ACC112 (cell line): Measurements from ENCODE around the gene SH3TC1.

Experiments
- H2AFZ ChIP-seq: fragments of 200-600 bp; sonication (generic); one replicate; pipeline ENCODE4 v1.6.0; 2017; ENCODE audit warnings: antibody characterized with exemption, low read length; ENCODE audit not compliant: unreplicated experiment
- H3K27ac ChIP-seq: fragments of 200-600 bp; sonication (generic); 2 replicates; pipeline ENCODE4 v1.5.1; 2014; ENCODE audit warnings: low read depth, mild to moderate bottlenecking, antibody characterized with exemption, low read length, moderate library complexity
- H3K27me3 ChIP-seq: fragments of 200-600 bp; sonication (generic); 2 replicates; pipeline ENCODE4 v1.6.1; 2014; ENCODE audit warnings: mild to moderate bottlenecking, antibody characterized with exemption, low read length, moderate library complexity, mixed read lengths; ENCODE audit not compliant: insufficient read depth
- H3K36me3 ChIP-seq: fragments of 200-600 bp; sonication (generic); 2 replicates; pipeline ENCODE4 v1.6.1; 2016; ENCODE audit warnings: mild to moderate bottlenecking, antibody characterized with exemption, low read length, moderate library complexity, mixed read lengths; ENCODE audit not compliant: insufficient read depth
- H3K4me1 ChIP-seq: fragments of 200-600 bp; sonication (generic); one replicate; pipeline ENCODE4 v1.6.1; 2016; ENCODE audit warnings: low read length, mixed read lengths; ENCODE audit not compliant: insufficient read depth, unreplicated experiment, control insufficient read depth
- H3K4me3 ChIP-seq: fragments of 200-600 bp; sonication (generic); 2 replicates; pipeline ENCODE4 v1.5.1; 2014; ENCODE audit warnings: mild to moderate bottlenecking, low read depth, low read length
- H3K79me2 ChIP-seq: fragments of 200-600 bp; sonication (generic); one replicate; pipeline ENCODE4 v1.6.0; 2016; ENCODE audit warnings: low read length; ENCODE audit not compliant: control insufficient read depth, unreplicated experiment, insufficient read depth

Gene SH3TC1

DNA sequence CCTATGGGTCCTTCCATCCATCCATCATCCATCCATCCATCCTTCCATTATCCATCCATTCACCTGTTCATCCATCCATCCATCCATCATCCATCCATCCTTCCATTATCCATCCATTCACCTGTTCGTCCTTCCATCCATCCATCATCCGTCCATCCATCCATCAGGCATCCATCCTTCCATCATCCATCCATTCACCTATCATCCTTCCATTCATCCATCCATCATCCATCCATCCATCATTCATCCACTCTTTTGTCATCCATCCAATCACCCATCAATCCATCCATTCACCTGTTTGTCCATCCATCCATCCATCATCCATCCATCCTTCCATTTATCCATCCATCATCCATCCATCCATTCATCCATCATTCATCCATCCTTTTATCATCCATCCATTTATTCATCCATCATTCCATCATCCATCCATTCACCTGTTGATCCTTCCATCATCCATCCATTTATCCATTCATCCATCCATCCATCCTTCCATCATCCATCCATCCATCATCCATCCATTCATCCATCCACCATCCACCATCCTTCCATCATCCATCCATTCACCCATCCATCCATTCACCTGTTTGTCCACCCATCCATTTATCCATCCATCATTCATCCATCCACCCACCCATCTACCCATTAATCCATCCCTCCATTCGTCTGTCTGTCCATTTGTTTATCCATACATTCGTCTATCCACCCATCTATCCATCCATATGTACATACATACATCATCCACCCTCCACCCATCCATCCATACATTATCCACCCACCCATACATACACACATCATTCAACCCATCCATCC lies 34.8 kb downstream of the SH3TC1 start:
- Histone ChIP-seq H3K27me3 (no peaks in the 10 kb centered on the region), H3K4me3 (no peak overlapping the region), H2AFZ (no peak overlapping the region), H3K79me2 (no peaks in the 10 kb centered on the region), H3K36me3 (no peaks in the 10 kb centered on the region), H3K4me1 (peaks cover 1% of the 10 kb centered on the region), H3K27ac (no peak overlapping the region)

DNA sequence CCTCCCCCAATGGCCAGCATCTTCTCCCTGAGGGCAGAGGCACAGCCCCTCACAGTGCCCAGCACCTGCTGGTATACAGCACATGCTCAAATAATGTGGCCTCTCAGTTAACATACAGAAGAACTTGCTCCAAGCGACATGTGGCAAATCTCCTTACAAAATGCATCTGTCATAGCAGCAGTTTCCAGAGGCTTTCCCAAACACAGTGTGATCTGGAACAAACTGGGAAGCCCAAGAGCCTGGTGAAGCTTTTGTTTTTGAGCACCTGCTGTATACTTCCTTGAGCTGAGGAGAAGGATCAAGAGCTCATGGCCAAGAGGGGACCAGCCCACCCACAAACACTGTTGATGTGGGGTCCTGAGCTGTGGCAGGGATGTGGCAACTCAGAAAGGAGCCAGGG lies 35.6 kb downstream of the SH3TC1 start:
- H3K4me1 ChIP-seq: no peaks in the 10 kb centered on the region
- H2AFZ ChIP-seq: no peak overlapping the region
- no peaks in the 10 kb centered on the region for H3K36me3 ChIP-seq
- H3K27me3 ChIP-seq: no peaks in the 10 kb centered on the region
- no peak overlapping the region for H3K27ac ChIP-seq
- H3K4me3 ChIP-seq: no peak overlapping the region
- no peaks in the 10 kb centered on the region for H3K79me2 ChIP-seq

DNA sequence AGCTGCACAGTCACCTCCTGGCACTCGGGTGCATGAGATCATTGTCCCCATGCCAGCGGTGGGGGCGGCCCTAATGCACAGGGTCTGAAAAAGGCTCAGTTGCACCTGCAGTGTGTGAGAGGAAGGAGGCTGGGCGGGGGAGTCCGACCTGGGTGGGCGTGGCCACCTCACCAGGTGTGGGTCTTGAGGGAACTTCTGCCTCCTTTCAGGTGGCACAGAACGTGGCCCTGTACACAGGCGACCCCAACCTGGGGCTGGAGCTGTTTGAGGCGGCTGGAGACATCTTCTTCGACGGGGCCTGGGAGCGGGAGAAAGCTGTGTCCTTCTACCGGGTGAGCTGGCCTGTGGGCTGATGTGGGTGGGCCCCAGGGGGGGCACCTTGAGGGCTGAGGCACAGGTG lies 36.1 kb downstream of the SH3TC1 start:
- no peaks in the 10 kb centered on the region for H3K79me2 ChIP-seq
- no peaks in the 10 kb centered on the region for H3K27me3 ChIP-seq
- no peaks in the 10 kb centered on the region for H3K4me1 ChIP-seq
- no peak overlapping the region for H2AFZ ChIP-seq
- H3K4me3 ChIP-seq: no peak overlapping the region
- H3K36me3 ChIP-seq: no peaks in the 10 kb centered on the region
- no peak overlapping the region for H3K27ac ChIP-seq

DNA sequence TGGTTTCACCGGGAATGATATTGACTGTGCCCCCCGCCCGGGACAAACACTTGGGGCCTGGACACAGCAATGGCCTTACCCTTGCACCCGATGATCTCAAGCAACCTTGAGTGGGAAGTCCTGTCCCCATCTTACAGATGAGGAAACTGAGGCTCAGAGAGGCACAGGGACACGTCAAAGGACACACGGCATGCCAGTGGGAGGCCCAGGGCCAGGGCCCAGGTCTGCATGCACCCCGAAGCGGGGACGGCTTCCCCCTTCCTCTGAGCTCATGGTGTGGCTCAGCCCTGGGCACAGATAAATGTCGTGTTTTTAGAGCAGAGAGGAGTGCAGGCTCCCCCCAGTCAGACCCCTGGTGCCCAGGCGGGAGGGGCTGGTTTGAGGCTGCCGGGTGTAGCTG lies 36.6 kb downstream of the SH3TC1 start:
- H2AFZ ChIP-seq: no peak overlapping the region
- no peak overlapping the region for H3K27ac ChIP-seq
- H3K36me3 ChIP-seq: no peaks in the 10 kb centered on the region

DNA sequence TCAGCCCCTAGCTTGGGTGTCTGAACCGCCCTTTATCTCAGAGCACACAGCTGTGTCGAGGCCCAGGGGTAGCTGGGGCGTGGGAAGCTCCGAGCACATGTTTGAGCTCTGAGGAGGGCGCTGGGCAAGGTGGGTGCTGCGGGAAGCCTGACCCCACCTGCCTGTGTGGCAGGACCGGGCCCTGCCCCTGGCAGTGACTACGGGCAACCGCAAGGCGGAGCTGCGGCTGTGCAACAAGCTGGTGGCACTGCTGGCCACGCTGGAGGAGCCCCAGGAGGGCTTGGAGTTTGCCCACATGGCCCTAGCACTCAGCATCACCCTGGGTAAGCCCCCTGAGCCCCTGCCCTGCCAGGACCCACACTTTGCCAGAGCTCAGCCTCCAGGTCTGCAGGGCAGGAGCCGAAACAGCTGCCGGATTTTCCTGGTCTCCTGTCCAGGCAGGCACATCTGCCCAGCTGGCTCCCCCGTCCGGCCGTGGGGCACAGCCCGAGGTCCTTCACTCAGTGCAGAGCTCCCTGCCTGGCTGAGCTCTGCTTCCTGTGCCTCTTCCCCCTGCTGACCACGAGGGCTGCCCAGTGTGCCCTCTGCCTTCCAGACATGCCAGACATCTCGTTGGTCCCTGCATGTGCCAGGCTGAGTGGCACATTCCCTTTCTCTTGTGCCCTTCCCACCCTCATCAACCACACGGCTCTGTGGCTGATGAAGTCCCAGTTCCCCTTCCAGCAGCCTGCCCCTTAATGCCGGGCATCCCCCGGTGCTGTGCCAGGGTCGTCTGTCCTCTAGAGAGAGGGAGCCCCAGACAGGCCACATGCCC lies 37.2 kb downstream of the SH3TC1 start:
- Histone ChIP-seq H3K79me2 (no peaks in the 10 kb centered on the region), H3K27me3 (no peaks in the 10 kb centered on the region), H2AFZ (no peak overlapping the region), H3K36me3 (no peaks in the 10 kb centered on the region), H3K4me1 (no peaks in the 10 kb centered on the region), H3K4me3 (no peak overlapping the region), H3K27ac (no peak overlapping the region)

More for the DNA sequence above, 36.6 kb downstream of the SH3TC1 start:
- Histone ChIP-seq H3K27me3 (no peaks in the 10 kb centered on the region), H3K79me2 (no peaks in the 10 kb centered on the region), H3K4me3 (no peak overlapping the region), H3K4me1 (no peaks in the 10 kb centered on the region)

DNA sequence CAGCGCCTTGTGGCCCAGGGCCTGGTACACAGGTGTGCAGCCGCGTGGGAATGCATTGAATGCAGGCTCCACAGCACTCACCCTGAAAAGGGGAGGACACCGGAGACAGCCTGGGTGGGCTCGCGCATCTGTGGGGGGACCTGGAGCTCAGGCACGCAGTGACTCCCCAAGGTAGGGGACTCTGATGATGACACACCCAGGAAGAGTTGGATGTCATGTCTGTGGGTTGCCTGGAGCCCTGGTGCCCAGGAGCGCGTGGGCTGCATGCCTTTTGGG lies 37.8 kb downstream of the SH3TC1 start:
- Histone ChIP-seq H3K36me3 (no peaks in the 10 kb centered on the region), H3K27ac (no peak overlapping the region), H2AFZ (no peak overlapping the region), H3K27me3 (no peaks in the 10 kb centered on the region), H3K4me1 (no peaks in the 10 kb centered on the region), H3K79me2 (no peaks in the 10 kb centered on the region), H3K4me3 (no peak overlapping the region)

DNA sequence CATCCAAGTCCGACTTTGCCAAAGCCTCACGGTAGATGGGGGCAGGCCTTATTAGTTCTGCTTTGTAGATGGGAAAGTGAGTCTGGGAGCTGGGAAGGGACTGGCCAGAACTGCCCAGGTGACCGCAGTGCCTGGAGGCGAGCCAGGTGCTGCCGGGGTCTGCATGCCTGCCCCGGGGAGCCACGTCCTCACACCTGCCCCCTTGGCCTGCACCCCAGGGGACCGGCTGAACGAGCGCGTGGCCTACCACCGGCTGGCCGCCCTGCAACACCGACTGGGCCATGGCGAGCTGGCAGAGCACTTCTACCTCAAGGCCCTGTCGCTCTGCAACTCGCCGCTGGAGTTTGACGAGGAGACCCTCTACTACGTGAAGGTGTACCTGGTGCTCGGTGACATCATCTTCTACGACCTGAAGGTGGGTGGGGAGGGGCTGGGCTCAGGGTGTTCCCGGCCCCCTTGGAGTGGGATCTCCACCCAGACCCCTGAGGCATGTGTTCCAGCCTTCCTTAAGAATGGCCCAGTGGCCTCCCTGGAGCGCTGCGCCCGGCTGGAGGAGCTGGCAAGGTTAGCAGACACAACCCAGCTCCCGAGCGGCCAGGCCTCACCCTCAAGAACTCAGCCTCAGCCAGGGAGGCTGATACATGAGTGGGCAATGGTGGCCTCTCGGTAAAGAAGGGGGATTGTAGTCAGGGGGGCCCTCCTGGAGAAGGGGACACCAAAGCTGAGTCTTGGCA lies 38.3 kb downstream of the SH3TC1 start:
- Histone ChIP-seq H3K27me3 (no peaks in the 10 kb centered on the region), H2AFZ (no peak overlapping the region), H3K4me1 (peaks cover under 1% of the 10 kb centered on the region)

DNA sequence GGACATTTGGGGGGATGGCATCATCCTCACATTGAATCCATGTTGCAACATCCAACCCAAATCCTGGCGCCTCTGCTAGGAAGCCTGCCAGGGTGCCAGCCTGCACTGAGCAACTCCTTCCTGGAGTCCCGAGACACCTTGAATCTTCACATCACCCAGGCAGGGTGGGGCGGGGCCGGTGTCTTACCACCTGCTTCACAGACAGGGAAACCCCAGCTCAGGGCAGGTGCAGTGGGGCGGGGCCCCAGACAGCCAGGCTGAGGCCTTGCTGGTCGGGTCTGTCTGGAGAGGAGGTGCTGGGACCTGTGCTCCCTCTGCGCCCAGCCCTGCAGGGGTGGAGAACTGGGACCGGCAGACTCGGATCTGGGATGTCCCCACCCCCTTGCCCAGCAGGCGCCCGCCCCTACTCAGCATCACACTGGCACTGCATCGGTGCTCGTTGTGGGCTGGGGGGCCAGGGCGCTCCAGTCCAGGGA lies 39.0 kb downstream of the SH3TC1 start:
- no peaks in the 10 kb centered on the region for H3K79me2 ChIP-seq
- no peaks in the 10 kb centered on the region for H3K36me3 ChIP-seq
- no peak overlapping the region for H3K27ac ChIP-seq
- H3K4me1 ChIP-seq: peaks cover 4% of the 10 kb centered on the region
- H3K27me3 ChIP-seq: no peaks in the 10 kb centered on the region
- H2AFZ ChIP-seq: no peak overlapping the region
- no peak overlapping the region for H3K4me3 ChIP-seq

More for the DNA sequence above, 38.3 kb downstream of the SH3TC1 start:
- Histone ChIP-seq H3K36me3 (no peaks in the 10 kb centered on the region), H3K27ac (no peak overlapping the region), H3K4me3 (no peak overlapping the region), H3K79me2 (no peaks in the 10 kb centered on the region)

DNA sequence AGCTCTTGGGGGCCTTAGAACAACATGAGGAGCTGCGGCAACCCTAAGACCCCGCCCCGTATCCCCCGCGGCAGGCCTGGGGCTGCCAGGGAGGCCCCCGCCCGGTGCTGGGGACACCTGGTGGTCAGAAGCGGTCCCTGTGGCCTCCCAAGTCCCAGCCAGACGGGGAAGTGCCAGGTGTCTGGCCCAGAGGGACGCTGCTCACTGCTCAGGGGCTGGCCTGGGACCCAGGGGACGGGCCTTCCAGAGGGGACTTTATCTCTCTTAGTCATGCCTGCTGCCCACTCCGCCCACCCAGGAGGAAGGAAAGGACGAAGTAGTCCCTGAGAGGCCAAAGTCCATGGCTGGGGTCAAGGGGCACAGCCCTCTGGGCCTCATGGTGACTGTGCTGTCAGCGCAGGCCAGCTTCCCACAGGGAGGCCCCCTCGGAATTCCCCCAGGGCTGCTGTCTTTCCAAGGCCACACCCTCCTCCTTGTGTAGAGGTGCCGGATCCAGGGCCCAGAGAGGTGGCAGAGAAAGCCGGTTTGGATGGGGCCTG lies 39.5 kb downstream of the SH3TC1 start:
- peaks cover 4% of the 10 kb centered on the region for H3K4me1 ChIP-seq

DNA sequence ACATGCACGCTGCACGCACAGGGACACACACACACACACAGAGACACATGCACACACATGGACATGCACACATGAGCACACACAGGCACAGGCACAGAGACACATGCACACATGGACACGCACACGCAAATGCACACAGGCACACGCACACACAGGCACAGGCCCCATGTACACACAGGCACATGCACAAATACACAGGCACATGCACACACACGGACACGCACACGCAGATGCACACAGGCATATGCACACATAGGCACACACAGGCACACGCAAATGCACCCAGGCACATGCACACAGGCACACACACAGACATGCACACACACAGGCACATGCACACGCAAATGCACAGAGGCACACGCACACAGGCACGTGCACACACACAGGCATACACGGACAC lies 40.1 kb downstream of the SH3TC1 start:
- no peaks in the 10 kb centered on the region for H3K27me3 ChIP-seq
- no peaks in the 10 kb centered on the region for H3K79me2 ChIP-seq
- no peaks in the 10 kb centered on the region for H3K36me3 ChIP-seq
- no peak overlapping the region for H3K4me3 ChIP-seq
- no peak overlapping the region for H3K27ac ChIP-seq
- no peak overlapping the region for H2AFZ ChIP-seq
- peaks cover 4% of the 10 kb centered on the region for H3K4me1 ChIP-seq

More for the DNA sequence above, 39.5 kb downstream of the SH3TC1 start:
- H3K27ac ChIP-seq: no peak overlapping the region
- no peak overlapping the region for H2AFZ ChIP-seq
- no peak overlapping the region for H3K4me3 ChIP-seq
- H3K27me3 ChIP-seq: no peaks in the 10 kb centered on the region
- H3K79me2 ChIP-seq: no peaks in the 10 kb centered on the region
- no peaks in the 10 kb centered on the region for H3K36me3 ChIP-seq
